Astrocyte of the cerebellum (primary cell): ENCODE results near the gene SEH1L.
"Not testable (repeated sequence)": the region's sequence is repeated elsewhere in the genome, so short reads cannot be mapped to it uniquely, and the experiment has no call there.

Experiments used
- DNase-seq: peaks from one replicate; pipeline ENCODE4 v3.0.0-alpha.2; 2011; ENCODE audit warnings: low read depth
- H3K4me3 ChIP-seq: 2 replicates; pipeline ENCODE4 v1.5.1; 2011; ENCODE audit warnings: mild to moderate bottlenecking, low read depth, low read length, moderate library complexity
- CTCF ChIP-seq: IDR thresholded peaks from 2 replicates; pipeline ENCODE4 v1.5.1; 2012; ENCODE audit warnings: low read length, low read depth, moderate library complexity, mild to moderate bottlenecking; ENCODE audit errors: missing control alignments
- in situ Hi-C: cut with HindIII; loops from 2 replicates; pipeline ENCODE4 v1.10.0; 2017; ENCODE audit warnings: low sequenced_read_pairs

SEH1L gene

GRCh38 chr18:12993439-12993838, 45.6 kb downstream of the SEH1L start:
- no peak overlapping the region for H3K4me3 ChIP-seq
- no peak for DNase-seq
- in situ Hi-C loops, result no loop called here
- no peak for TF ChIP-seq CTCF

GRCh38 chr18:12995424-12995823, 47.6 kb downstream of the SEH1L start:
- no peak for TF ChIP-seq CTCF
- in situ Hi-C loops, result no loop called here
- H3K4me3 ChIP-seq, result no peak overlapping the region
- DNase-seq, result no peak

- in situ Hi-C loops, result no loop called here
- TF ChIP-seq CTCF, result no peak
- no peak overlapping the region for H3K4me3 ChIP-seq
- DNase-seq, result no peak
Observed at GRCh38 chr18:12995952-12996477, 48.2 kb downstream of the SEH1L start.

GRCh38 chr18:12996661-12997292, 49.0 kb downstream of the SEH1L start:
- no peak for TF ChIP-seq CTCF
- no peak overlapping the region for H3K4me3 ChIP-seq
- in situ Hi-C loops, result no loop called here
- DNase-seq, result no peak

- H3K4me3 ChIP-seq, in situ Hi-C loops, DNase-seq: not testable (repeated sequence)
Observed at GRCh38 chr18:12997330-12997729, 49.5 kb downstream of the SEH1L start.

- in situ Hi-C loops, result no loop called here
- no peak for DNase-seq
- TF ChIP-seq CTCF, result no peak
- no peak overlapping the region for H3K4me3 ChIP-seq
Observed at GRCh38 chr18:12998332-12999060, 50.7 kb downstream of the SEH1L start.

GRCh38 chr18:13003466-13003896, 55.7 kb downstream of the SEH1L start:
- in situ Hi-C loops, result no loop called here
- H3K4me3 ChIP-seq, result no peak overlapping the region
- TF ChIP-seq CTCF, result peak; percentile 61
- DNase-seq, result peak; percentile 64
